OCI-LY3 (cell line): ENCODE results near the gene ARHGAP18.

Experiments used
- EZH2phosphoT487 ChIP-seq: fragments of 200-600 bp; shearing (Covaris generic); IDR thresholded peaks from 2 replicates; pipeline ENCODE4 v1.6.1; 2018; ENCODE audit warnings: antibody characterized with exemption, mixed run types, low read depth
- TF ChIP-seq, protein P1 (sequence below): fragments of 200-600, 300-600 bp; sonication (generic); IDR thresholded peaks from 2 replicates; pipeline ENCODE4 v1.5.1; 2014; ENCODE audit warnings: antibody characterized with exemption, low read length, low read depth

DNA sequence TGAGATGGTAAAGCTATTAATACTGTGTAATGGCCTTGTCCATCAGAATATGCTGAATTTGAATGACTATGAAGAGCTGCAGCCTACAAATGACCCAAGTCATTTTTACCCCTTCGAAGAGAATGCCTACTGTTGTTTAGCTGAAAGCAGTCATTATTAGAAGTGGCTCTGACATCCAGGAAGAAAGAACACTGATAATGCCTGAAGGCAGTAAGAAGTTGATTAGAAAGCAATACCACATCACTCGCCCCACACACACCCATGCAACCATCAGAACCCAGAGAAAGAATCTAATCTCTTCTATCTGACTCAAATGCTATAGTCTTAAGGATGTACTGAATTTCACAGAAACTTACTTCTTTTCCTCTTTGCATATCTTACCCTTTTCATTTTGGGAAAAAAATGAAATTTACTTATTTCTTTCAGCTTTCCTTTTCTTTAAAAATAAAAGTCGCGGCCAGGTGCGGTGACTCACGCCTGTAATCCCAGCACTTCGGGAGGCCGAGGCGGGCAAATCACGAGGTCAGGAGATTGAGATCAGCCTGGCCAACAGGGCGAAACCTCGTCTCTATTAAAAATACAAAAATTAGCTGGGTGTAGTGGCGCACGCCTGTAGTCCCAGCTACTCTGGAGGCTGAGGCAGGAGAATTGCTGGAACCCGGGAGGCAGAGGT is 61.0 kb downstream of the ARHGAP18 start:
- TF ChIP-seq, protein P1, sequence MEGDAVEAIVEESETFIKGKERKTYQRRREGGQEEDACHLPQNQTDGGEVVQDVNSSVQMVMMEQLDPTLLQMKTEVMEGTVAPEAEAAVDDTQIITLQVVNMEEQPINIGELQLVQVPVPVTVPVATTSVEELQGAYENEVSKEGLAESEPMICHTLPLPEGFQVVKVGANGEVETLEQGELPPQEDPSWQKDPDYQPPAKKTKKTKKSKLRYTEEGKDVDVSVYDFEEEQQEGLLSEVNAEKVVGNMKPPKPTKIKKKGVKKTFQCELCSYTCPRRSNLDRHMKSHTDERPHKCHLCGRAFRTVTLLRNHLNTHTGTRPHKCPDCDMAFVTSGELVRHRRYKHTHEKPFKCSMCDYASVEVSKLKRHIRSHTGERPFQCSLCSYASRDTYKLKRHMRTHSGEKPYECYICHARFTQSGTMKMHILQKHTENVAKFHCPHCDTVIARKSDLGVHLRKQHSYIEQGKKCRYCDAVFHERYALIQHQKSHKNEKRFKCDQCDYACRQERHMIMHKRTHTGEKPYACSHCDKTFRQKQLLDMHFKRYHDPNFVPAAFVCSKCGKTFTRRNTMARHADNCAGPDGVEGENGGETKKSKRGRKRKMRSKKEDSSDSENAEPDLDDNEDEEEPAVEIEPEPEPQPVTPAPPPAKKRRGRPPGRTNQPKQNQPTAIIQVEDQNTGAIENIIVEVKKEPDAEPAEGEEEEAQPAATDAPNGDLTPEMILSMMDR: no peak
- no peak for TF ChIP-seq EZH2phosphoT487
